ENCODE results near the gene KBTBD13.

KBTBD13 gene

DNA sequence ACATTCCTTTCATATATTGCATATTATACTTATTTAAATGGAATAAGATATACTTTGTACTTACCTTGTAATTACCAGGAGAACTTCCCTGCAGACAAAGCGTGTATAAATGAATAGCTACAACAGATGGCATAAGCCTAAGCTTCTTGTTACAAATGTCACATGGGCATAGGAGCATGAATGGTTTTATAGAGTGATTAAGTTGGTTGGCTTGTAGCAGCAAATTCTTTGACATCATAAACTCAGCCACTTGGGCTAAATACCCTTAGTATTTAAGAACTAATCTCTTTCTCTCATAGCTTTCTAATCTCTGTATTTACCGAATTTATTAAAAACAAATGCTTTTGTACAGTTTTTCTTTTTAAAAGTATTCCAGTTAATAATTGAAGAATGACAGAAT, 38.5 kb downstream of the KBTBD13 start, which contains the start of gene UBAP1L:
UBAP1L (minus strand) TSS at position 115 of the 400 bp plus-strand sequence. CDS start 8,985 bp downstream, outside the sequence.
- DNase-seq, result no peak
- TF ChIP-seq POLR2A (IDR thresholded peaks at IDR 0.05; ENCODE audit: low read length) (no peak), GATA1 (IDR thresholded peaks at IDR 0.05; ENCODE audit: low read depth, low read length) (no peak)

DNA sequence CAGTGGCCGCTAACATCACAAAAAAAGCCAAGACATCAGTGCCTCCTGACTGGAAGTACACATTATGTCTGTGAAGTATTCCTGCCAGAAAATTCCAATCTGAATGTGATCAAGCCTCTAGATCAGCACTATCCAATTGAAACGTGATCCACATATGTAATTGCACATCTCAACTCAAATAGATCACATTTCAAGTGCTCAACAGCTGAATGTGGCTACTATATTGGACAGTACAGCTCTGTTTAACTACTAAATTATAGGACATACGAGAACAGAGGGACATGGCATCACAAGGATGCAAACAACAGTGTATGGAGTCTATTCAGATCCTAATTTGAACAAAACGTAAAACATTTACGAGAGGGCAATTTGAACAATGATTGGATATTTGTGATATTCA, 39.0 kb downstream of the KBTBD13 start:
- DNase-seq, result no peak
- no peak for TF ChIP-seq GATA1 (IDR thresholded peaks at IDR 0.05; ENCODE audit: low read depth, low read length)
- no peak for TF ChIP-seq POLR2A (IDR thresholded peaks at IDR 0.05; ENCODE audit: low read length)
